Thyroid gland (tissue), 4 donors: ENCODE measurements around the gene TEX10. TPM values are rescaled to one million over a fixed set of nuclear protein-coding genes. Genes with fewer than 3 reads are reported as not detected.

ENCODE experiments used
- DNase-seq, 2 donors: peaks; one replicate each; pipeline ENCODE4 v3.0.0-alpha.2; 2019
- H3K27ac ChIP-seq, 3 donors: fragments of 200-600 bp; sonication (generic); 1 replicate in 2 of 3; 2 replicates in 1 of 3; pipeline ENCODE4 v1.5.1; 2016 to 2019; ENCODE audit warnings: mild to moderate bottlenecking in 1 of 3, moderate library complexity in 1 of 3
- H3K27me3 ChIP-seq: fragments of 200-600 bp; sonication (generic); one replicate; pipeline ENCODE4 v1.5.1; 2019
- H3K36me3 ChIP-seq, 2 donors: fragments of 200-600 bp; sonication (generic); one replicate each; pipeline ENCODE4 v1.5.1; 2016 to 2019
- H3K4me1 ChIP-seq, 2 donors: fragments of 200-600 bp; sonication (generic); one replicate each; pipeline ENCODE4 v1.5.1; 2017 to 2019
- H3K4me3 ChIP-seq, 3 donors: fragments of 200-600 bp; sonication (generic); replicated peaks in 1 of 3; 1 replicate in 2 of 3; 2 replicates in 1 of 3; pipeline ENCODE4 v1.5.1; 2016; ENCODE audit warnings: mild to moderate bottlenecking in 1 of 3
- H3K9me3 ChIP-seq: fragments of 200-600 bp; sonication (generic); one replicate; pipeline ENCODE4 v1.5.1; 2017
- POLR2A ChIP-seq, 2 donors: fragments of 450-650 bp; IDR thresholded peaks; one replicate each; pipeline ENCODE4 v1.6.1; 2017; ENCODE audit warnings: antibody characterized with exemption in 2 of 2, mild to moderate bottlenecking in 2 of 2, moderate library complexity in 1 of 2
- WGBS, 2 donors: methylation state at CpG; one replicate each; pipeline ENCODE4 v1.1.5; 2017; 5-methylcytosine and 5-hydroxymethylcytosine counted together
- intact Hi-C: fragments of 100-400 bp; cut with DNase I; formaldehyde crosslinking; loops from one replicate; pipeline ENCODE4 v1.15.1; 2023
- total RNA-seq, 4 donors: library from RNA; depleted of rRNA; stranded (reverse); fragments of >200 nt; gene quantifications; one replicate each; pipeline ENCODE4 v1.2.3, GENCODE V29; 2016
- TF ChIP-seq, protein P1 (sequence below), 6 experiments: fragments of 200-600 bp in 3 of 6; fragments of 450-650 bp in 3 of 6; sonication (generic) in 3 of 6; IDR thresholded peaks; one replicate each; pipeline ENCODE4 v1.5.1; 2016 to 2019; ENCODE audit warnings: antibody characterized with exemption in 6 of 6, mild to moderate bottlenecking in 2 of 6, inconsistent platforms in 1 of 6, moderate library complexity in 1 of 6

Gene TEX10
- total RNA-seq, 4 donors from 2014 or later, result 18.8 to 25.1 (median 23.4) TPM

DNA sequence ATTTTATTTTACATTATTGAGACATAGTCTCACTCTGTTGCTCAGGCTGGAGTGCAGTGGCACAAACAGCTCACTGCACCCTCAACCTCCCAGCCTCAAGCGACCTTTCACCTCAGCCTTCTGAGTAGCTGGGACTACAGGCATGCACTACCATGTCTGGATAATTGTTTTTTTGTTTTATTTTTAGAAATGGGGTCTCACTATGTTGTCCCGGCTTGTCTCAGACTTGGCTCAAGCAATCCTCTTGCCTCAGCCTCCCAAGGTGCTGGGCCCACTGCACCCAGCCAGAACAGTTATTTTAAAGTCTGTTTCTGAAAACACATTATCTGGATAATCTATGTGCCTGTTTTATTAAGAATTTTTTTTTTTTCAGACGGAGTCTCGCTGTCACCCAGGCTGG lies 62.0 kb downstream of the TEX10 start:
- Histone ChIP-seq H3K4me1 (no peaks in the 10 kb centered on the region), H3K27ac (no peak overlapping the region), H3K36me3 (peaks cover 14 to 27% of the 10 kb centered on the region in 2 donors), H3K27me3 (no peaks in the 10 kb centered on the region), H3K4me3 (no peak overlapping the region), H3K9me3 (no peaks in the 10 kb centered on the region)
- intact Hi-C loops, result no loop called here
- TF ChIP-seq, protein P1, sequence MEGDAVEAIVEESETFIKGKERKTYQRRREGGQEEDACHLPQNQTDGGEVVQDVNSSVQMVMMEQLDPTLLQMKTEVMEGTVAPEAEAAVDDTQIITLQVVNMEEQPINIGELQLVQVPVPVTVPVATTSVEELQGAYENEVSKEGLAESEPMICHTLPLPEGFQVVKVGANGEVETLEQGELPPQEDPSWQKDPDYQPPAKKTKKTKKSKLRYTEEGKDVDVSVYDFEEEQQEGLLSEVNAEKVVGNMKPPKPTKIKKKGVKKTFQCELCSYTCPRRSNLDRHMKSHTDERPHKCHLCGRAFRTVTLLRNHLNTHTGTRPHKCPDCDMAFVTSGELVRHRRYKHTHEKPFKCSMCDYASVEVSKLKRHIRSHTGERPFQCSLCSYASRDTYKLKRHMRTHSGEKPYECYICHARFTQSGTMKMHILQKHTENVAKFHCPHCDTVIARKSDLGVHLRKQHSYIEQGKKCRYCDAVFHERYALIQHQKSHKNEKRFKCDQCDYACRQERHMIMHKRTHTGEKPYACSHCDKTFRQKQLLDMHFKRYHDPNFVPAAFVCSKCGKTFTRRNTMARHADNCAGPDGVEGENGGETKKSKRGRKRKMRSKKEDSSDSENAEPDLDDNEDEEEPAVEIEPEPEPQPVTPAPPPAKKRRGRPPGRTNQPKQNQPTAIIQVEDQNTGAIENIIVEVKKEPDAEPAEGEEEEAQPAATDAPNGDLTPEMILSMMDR (IDR thresholded peaks at IDR 0.05), result no peak
- TF ChIP-seq POLR2A (IDR thresholded peaks at IDR 0.05), result no peak
- WGBS, 2 donors, result 98% methylated on average over 4 of the region's 4 CpGs
- DNase-seq, result no peak

- no peaks in the 10 kb centered on the region for H3K4me1 ChIP-seq
- no peaks in the 10 kb centered on the region for H3K9me3 ChIP-seq
- intact Hi-C loops, result no loop called here
- no peak overlapping the region for H3K4me3 ChIP-seq
- no peak overlapping the region for H3K27ac ChIP-seq
- H3K27me3 ChIP-seq, result no peaks in the 10 kb centered on the region
- no peak for DNase-seq
- 96 to 97% methylated on average over 5 of the region's 5 CpGs for WGBS, 2 donors
- peaks cover 17 to 25% of the 10 kb centered on the region in 2 donors for H3K36me3 ChIP-seq
- TF ChIP-seq, protein P1 (IDR thresholded peaks at IDR 0.05), result no peak
- no peak for TF ChIP-seq POLR2A (IDR thresholded peaks at IDR 0.05)
Observed at GRCh38 chr9:100287186-100287585, 65.6 kb downstream of the TEX10 start.

DNA sequence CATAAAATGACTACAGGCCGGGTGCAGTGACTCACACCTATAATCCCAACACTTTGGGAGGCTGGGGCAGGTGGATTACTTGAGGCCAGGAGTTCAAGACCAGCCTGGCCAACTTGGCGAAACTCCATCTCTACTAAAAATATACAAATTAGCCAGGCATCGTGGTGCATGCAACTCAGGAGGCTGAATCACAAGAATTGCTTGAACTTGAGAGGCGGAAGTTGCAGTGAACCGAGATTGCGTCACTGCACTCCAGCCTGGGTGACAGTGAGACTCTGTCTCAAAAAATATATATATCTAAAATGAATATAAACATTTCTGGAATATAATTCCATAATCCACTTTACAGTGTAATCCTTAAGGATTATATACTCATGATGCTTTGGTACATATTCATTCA lies 66.5 kb downstream of the TEX10 start:
- Histone ChIP-seq H3K27me3 (no peaks in the 10 kb centered on the region), H3K4me3 (no peak overlapping the region), H3K36me3 (peaks cover 17 to 21% of the 10 kb centered on the region in 2 donors), H3K4me1 (no peaks in the 10 kb centered on the region), H3K27ac (no peak overlapping the region), H3K9me3 (no peaks in the 10 kb centered on the region)
- TF ChIP-seq POLR2A (IDR thresholded peaks at IDR 0.05), result no peak
- TF ChIP-seq, protein P1 (IDR thresholded peaks at IDR 0.05), result no peak
- no peak for DNase-seq
- WGBS, 2 donors, result 96 to 98% methylated on average over 6 of the region's 6 CpGs
- intact Hi-C loops, result no loop called here

GRCh38 chr9:100285601-100286000 lies 67.1 kb downstream of the TEX10 start:
- DNase-seq, result no peak
- Histone ChIP-seq H3K36me3 (peaks cover 17 to 21% of the 10 kb centered on the region in 2 donors), H3K27me3 (no peaks in the 10 kb centered on the region), H3K4me1 (no peaks in the 10 kb centered on the region), H3K4me3 (no peak overlapping the region), H3K27ac (no peak overlapping the region), H3K9me3 (no peaks in the 10 kb centered on the region)
- TF ChIP-seq, protein P1 (IDR thresholded peaks at IDR 0.05), result no peak
- 97% methylated on average over 7 of the region's 7 CpGs for WGBS, 2 donors
- intact Hi-C loops, result no loop called here

- Histone ChIP-seq H3K27ac (no peak overlapping the region), H3K9me3 (no peaks in the 10 kb centered on the region), H3K27me3 (no peaks in the 10 kb centered on the region), H3K36me3 (peaks cover 17 to 21% of the 10 kb centered on the region in 2 donors), H3K4me1 (no peaks in the 10 kb centered on the region), H3K4me3 (no peak overlapping the region)
- intact Hi-C loops, result no loop called here
- DNase-seq, result no peak
- TF ChIP-seq POLR2A (IDR thresholded peaks at IDR 0.05), result no peak
- TF ChIP-seq, protein P1 (IDR thresholded peaks at IDR 0.05), result no peak
Observed at GRCh38 chr9:100285080-100285479, 67.7 kb downstream of the TEX10 start.
